Ishikawa (cell line): ENCODE measurements around the gene AFMID.

Source experiments
- EGR1 ChIP-seq: IDR thresholded peaks from 2 replicates; pipeline ENCODE4 v1.6.1; 2012
- RAD21 ChIP-seq: IDR thresholded peaks from 2 replicates; pipeline ENCODE4 v1.6.1; 2012; ENCODE audit warnings: low read depth
- TEAD4 ChIP-seq: IDR thresholded peaks from 2 replicates; pipeline ENCODE4 v1.6.1; 2012
- YY1 ChIP-seq: IDR thresholded peaks from 2 replicates; pipeline ENCODE4 v1.6.1; 2012; ENCODE audit warnings: low read depth

GRCh38 chr17:78239489-78239931, 52.3 kb downstream of the AFMID start:
- no peak for TF ChIP-seq TEAD4
- no peak for TF ChIP-seq RAD21
- TF ChIP-seq YY1: no peak
- no peak for TF ChIP-seq EGR1
